Measurements from ENCODE around the gene APH1B. TPM values are rescaled to one million over a fixed set of nuclear protein-coding genes. Genes with fewer than 3 reads are reported as not detected.

The APH1B gene
- total RNA-seq, 1 donor from 2014 or later = 4.7 TPM

DNA sequence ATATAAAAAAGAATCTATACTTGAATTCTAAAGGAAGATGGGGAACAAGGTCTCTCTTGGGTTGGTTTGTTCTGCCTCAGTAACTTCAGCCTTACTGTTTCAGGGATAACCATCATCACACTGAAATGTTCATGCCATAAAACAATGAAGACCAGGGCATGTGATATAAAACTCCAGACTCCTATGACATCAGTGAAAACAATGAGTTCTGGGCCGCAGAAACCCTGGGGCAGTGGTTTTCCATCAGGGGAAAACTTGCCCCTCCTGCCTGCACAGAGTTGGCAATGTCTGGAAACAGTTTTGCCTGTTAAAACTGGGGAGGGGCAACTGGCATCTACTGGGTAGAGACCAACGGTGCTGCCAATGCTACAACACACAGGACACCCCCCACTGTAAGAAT lies 57.4 kb downstream of the APH1B start:
- TF ChIP-seq, protein P1, sequence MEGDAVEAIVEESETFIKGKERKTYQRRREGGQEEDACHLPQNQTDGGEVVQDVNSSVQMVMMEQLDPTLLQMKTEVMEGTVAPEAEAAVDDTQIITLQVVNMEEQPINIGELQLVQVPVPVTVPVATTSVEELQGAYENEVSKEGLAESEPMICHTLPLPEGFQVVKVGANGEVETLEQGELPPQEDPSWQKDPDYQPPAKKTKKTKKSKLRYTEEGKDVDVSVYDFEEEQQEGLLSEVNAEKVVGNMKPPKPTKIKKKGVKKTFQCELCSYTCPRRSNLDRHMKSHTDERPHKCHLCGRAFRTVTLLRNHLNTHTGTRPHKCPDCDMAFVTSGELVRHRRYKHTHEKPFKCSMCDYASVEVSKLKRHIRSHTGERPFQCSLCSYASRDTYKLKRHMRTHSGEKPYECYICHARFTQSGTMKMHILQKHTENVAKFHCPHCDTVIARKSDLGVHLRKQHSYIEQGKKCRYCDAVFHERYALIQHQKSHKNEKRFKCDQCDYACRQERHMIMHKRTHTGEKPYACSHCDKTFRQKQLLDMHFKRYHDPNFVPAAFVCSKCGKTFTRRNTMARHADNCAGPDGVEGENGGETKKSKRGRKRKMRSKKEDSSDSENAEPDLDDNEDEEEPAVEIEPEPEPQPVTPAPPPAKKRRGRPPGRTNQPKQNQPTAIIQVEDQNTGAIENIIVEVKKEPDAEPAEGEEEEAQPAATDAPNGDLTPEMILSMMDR (IDR thresholded peaks at IDR 0.05; ENCODE audit: insufficient read depth, low read length, severe bottlenecking) = no peak
- Histone ChIP-seq H3K36me3 (ENCODE audit: control insufficient read depth, insufficient read depth, low read length) (peaks cover 13% of the 10 kb centered on the region), H3K4me3 (ENCODE audit: low read depth, low read length) (no peak overlapping the region), H3K27me3 (ENCODE audit: control insufficient read depth, insufficient read depth, low read length) (no peaks in the 10 kb centered on the region)
- DNase-seq (ENCODE audit: low read depth) = no peak
- FAIRE-seq = no peak

DNA sequence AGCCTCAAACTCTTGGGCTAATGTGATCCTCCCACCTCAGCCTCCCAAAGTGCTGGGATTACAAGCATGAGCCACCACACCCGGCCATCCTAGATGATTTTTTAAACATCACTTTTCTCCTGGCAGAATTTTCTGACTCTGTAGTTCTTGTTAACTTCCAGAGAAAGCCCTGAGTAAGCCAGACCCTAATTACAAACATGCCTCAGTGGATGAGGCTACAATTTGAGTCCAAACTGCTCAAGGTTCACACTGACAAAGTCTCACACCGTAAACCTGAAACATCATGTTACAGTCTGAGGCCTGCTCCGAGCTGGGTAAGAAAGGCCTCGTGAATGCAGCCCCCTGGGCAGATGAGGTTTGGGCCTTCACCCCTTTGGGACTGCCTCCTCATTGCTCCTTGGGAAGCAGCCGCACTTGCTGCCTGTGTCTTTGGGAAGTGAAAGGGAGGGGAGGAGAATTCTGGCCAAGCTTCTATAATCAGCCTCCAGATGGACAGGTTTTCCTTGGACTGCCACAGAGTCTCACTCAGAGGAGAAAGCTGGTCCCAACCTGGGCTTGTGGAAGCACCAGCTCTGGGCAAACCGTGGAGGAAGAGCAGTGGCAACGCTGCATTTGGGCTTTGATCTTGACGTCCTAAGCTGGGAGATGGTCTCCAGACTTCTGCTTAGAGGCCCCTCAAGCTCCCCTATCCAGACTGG lies 58.3 kb downstream of the APH1B start:
- Histone ChIP-seq H3K4me3 (ENCODE audit: low read depth, low read length) (no peak overlapping the region), H3K36me3 (ENCODE audit: control insufficient read depth, insufficient read depth, low read length) (peaks cover 14% of the 10 kb centered on the region), H3K27me3 (ENCODE audit: control insufficient read depth, insufficient read depth, low read length) (no peaks in the 10 kb centered on the region)
- TF ChIP-seq, protein P1 (IDR thresholded peaks at IDR 0.05; ENCODE audit: insufficient read depth, low read length, severe bottlenecking) = no peak
- no peak for FAIRE-seq
- no peak for DNase-seq (ENCODE audit: low read depth)

DNA sequence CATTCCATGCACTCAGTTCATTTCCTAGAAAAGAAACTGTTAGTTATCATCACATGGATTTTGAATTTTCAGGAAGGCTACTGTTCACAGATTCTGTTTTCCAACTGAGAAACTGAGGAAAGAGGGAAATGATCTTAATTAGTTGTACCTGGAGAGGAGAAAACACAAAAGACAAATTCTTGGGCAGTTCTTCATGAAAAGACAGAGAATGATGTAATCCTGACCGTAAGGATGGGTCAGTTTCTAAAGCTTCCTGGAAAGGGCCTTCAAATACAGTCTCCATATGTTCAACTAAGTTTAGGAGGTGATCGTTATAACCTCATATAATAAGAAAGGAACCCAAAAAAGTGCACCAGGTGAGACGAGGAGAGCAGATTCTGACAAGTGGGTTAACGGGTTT lies 59.6 kb downstream of the APH1B start:
- TF ChIP-seq, protein P1 (IDR thresholded peaks at IDR 0.05; ENCODE audit: insufficient read depth, low read length, severe bottlenecking) = no peak
- Histone ChIP-seq H3K27me3 (ENCODE audit: control insufficient read depth, insufficient read depth, low read length) (no peaks in the 10 kb centered on the region), H3K4me3 (ENCODE audit: low read depth, low read length) (no peak overlapping the region), H3K36me3 (ENCODE audit: control insufficient read depth, insufficient read depth, low read length) (peaks cover 18% of the 10 kb centered on the region)
- FAIRE-seq (no peak), DNase-seq (ENCODE audit: low read depth) (no peak)

DNA sequence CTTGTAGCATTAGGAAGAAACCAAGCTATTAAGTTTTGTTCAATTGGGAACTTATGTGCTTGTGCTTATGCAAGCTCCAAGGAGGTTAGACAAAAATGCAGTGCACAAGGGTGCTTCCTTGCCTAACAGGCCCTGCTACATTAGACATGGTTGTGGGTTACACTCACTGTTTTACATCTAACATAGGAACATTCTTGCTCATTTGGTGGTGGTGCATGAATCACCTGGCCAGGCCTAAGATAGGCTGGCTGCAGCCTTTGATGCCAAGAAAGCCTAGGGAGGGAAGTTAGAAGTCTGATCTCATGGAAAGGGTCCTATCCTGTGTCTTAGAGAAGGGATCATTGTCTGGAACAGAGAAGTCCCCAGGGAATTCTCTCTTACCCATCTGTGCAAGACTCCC lies 60.8 kb downstream of the APH1B start:
- FAIRE-seq (no peak), DNase-seq (ENCODE audit: low read depth) (peak; percentile 80)
- Histone ChIP-seq H3K4me3 (ENCODE audit: low read depth, low read length) (no peak overlapping the region), H3K36me3 (ENCODE audit: control insufficient read depth, insufficient read depth, low read length) (peaks cover 18% of the 10 kb centered on the region), H3K27me3 (ENCODE audit: control insufficient read depth, insufficient read depth, low read length) (no peaks in the 10 kb centered on the region)
- TF ChIP-seq, protein P1 (IDR thresholded peaks at IDR 0.05; ENCODE audit: insufficient read depth, low read length, severe bottlenecking) = no peak

DNA sequence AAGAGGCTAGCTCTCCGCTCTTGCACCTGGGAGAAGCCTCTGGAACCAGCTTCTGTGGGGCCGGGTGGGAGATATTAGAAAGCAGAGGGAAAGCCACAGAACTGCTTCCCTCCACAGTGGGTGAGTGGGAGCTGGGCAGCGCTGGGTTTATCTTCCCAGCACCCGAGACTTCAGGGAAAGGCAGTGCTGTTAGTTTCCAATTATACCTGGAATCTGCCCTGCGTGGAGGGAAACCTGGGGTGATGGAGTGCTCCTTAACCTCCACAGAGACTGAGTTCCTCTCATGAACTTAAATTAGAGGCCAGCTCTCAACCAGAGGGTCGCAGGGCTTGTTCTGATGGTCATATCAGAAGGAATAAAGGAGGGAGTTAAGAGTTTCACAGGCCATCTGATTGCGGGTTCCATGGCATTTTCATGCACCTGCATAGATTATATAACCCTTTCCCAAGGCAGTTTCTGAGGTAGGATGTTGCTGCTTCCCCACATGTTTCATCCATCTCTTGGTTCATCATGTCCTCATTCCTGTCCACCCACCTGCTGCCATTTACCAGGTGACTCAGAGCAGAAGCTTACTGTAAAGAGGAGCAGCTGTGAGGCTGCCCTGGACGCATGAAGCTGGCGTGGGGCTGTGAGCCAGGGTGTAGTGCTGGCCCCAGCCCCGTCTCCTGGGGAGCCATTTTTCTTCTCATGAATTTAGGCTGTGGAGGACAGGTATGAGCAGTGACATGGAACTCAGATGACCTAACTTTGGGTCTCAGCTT lies 61.8 kb downstream of the APH1B start:
- H3K4me3 ChIP-seq (ENCODE audit: low read depth, low read length) = no peak overlapping the region
- FAIRE-seq (no peak), DNase-seq (ENCODE audit: low read depth) (peak; percentile 62)
- H3K36me3 ChIP-seq (ENCODE audit: control insufficient read depth, insufficient read depth, low read length) = peaks cover 18% of the 10 kb centered on the region
- TF ChIP-seq, protein P1 (IDR thresholded peaks at IDR 0.05; ENCODE audit: insufficient read depth, low read length, severe bottlenecking) = no peak
- no peaks in the 10 kb centered on the region for H3K27me3 ChIP-seq (ENCODE audit: control insufficient read depth, insufficient read depth, low read length)
